Inferior parietal cortex (tissue), 1 donor: ENCODE data around the gene NRN1.
"Not testable (repeated sequence)": the region's sequence is repeated elsewhere in the genome, so short reads cannot be mapped to it uniquely, and the experiment has no call there.

Source experiments
- DNase-seq: peaks from one replicate; pipeline ENCODE4 v3.0.0-alpha.2; 2016; ENCODE audit errors: extremely low spot score

NRN1 gene

GRCh38 chr6:5984150-5985089, 22.3 kb downstream of the NRN1 start:
- DNase-seq = no peak

GRCh38 chr6:5981126-5982026, 25.3 kb downstream of the NRN1 start:
- DNase-seq = no peak

GRCh38 chr6:5979650-5980420, 26.9 kb downstream of the NRN1 start:
- no peak for DNase-seq

- DNase-seq = no peak
Observed at GRCh38 chr6:5976811-5977210, 29.9 kb downstream of the NRN1 start.

- DNase-seq = no peak
Observed at GRCh38 chr6:5968817-5969734, 37.6 kb downstream of the NRN1 start.

- not testable (repeated sequence) for DNase-seq
Observed at GRCh38 chr6:5968036-5968435, 38.7 kb downstream of the NRN1 start.

GRCh38 chr6:5967594-5967993, 39.1 kb downstream of the NRN1 start:
- DNase-seq = no peak

GRCh38 chr6:5962794-5963193, 43.9 kb downstream of the NRN1 start:
- DNase-seq = no peak

- no peak for DNase-seq
Observed at GRCh38 chr6:5961836-5962235, 44.9 kb downstream of the NRN1 start.

GRCh38 chr6:5960456-5960855, 46.3 kb downstream of the NRN1 start:
- no peak for DNase-seq

GRCh38 chr6:5958921-5959320, 47.8 kb downstream of the NRN1 start:
- DNase-seq = no peak

- DNase-seq = no peak
Observed at GRCh38 chr6:5956939-5957338, 49.8 kb downstream of the NRN1 start.

- no peak for DNase-seq
Observed at GRCh38 chr6:5950361-5950785, 56.4 kb downstream of the NRN1 start.
